NCI-H1694 treated with DMSO at 0.1 percent for 48 hours (cell line): ENCODE measurements around the gene CLTCL1.
"Not testable (repeated sequence)": the region's sequence is repeated elsewhere in the genome, so short reads cannot be mapped to it uniquely, and the experiment has no call there.

ENCODE experiments used
- DNase-seq: peaks from one replicate; lab custom pipeline; 2025; lab: John Stamatoyannopoulos, UW

Gene CLTCL1

GRCh38 chr22:19218541-19219233 lies 72.8 kb downstream of the CLTCL1 start:
- no peak for DNase-seq

GRCh38 chr22:19216579-19216978 lies 74.9 kb downstream of the CLTCL1 start:
- no peak for DNase-seq

- DNase-seq, result no peak
These were observed 76.2 kb downstream of the CLTCL1 start for GRCh38 chr22:19215360-19215759.

GRCh38 chr22:19214078-19214473 lies 77.4 kb downstream of the CLTCL1 start:
- DNase-seq, result no peak

- no peak for DNase-seq
These were observed 78.0 kb downstream of the CLTCL1 start for GRCh38 chr22:19213442-19214077.

GRCh38 chr22:19213001-19213400 lies 78.5 kb downstream of the CLTCL1 start:
- no peak for DNase-seq

GRCh38 chr22:19212302-19212870 lies 79.1 kb downstream of the CLTCL1 start:
- DNase-seq, result no peak

- no peak for DNase-seq
These were observed 81.3 kb downstream of the CLTCL1 start for GRCh38 chr22:19210188-19210587.

- no peak for DNase-seq
These were observed 83.2 kb downstream of the CLTCL1 start for GRCh38 chr22:19208287-19208847.

- DNase-seq, result no peak
These were observed 83.6 kb downstream of the CLTCL1 start for GRCh38 chr22:19207884-19208283.

GRCh38 chr22:19207401-19207808 lies 84.1 kb downstream of the CLTCL1 start:
- no peak for DNase-seq

- DNase-seq, result no peak
These were observed 85.2 kb downstream of the CLTCL1 start for GRCh38 chr22:19206287-19206686.

GRCh38 chr22:19204640-19205039 lies 86.9 kb downstream of the CLTCL1 start:
- no peak for DNase-seq

- DNase-seq, result no peak
These were observed 87.7 kb downstream of the CLTCL1 start for GRCh38 chr22:19203834-19204233.

- not testable (repeated sequence) for DNase-seq
These were observed 88.7 kb downstream of the CLTCL1 start for GRCh38 chr22:19202799-19203186.

- DNase-seq, result no peak
These were observed 89.4 kb downstream of the CLTCL1 start for GRCh38 chr22:19201869-19202798.

GRCh38 chr22:19201130-19201868 lies 90.2 kb downstream of the CLTCL1 start:
- no peak for DNase-seq

- no peak for DNase-seq
These were observed 92.0 kb downstream of the CLTCL1 start for GRCh38 chr22:19199479-19199878.

GRCh38 chr22:19197997-19198865 lies 93.3 kb downstream of the CLTCL1 start:
- no peak for DNase-seq

GRCh38 chr22:19196841-19197612 lies 94.5 kb downstream of the CLTCL1 start:
- DNase-seq, result no peak
